Esophagus muscularis mucosa (tissue), 4 donors: ENCODE measurements around the gene FAS. TPM values are rescaled to one million over a fixed set of nuclear protein-coding genes. Genes with fewer than 3 reads are reported as not detected.
A peak's percentile ranks its signal among the peaks of the same experiment; 100 is the strongest.

Source experiments
- DNase-seq: peaks from one replicate; pipeline ENCODE4 v3.0.0-alpha.2; 2017; ENCODE audit errors: extremely low spot score
- H3K27ac ChIP-seq, 4 donors: fragments of 200-600 bp; sonication (generic); replicated peaks in 1 of 4; 1 replicate in 3 of 4; 2 replicates in 1 of 4; pipeline ENCODE4 v1.5.1; 2016 to 2019; ENCODE audit warnings: mild to moderate bottlenecking in 1 of 4
- H3K27me3 ChIP-seq, 4 donors: fragments of 200-600 bp; sonication (generic); one replicate each; pipeline versions ENCODE4 v1.5.1 to v1.6.0; 2016 to 2019
- H3K36me3 ChIP-seq, 4 donors: fragments of 200-600 bp; sonication (generic); one replicate each; pipeline ENCODE4 v1.5.1; 2016 to 2019
- H3K4me1 ChIP-seq, 4 donors: fragments of 200-600 bp; sonication (generic); one replicate each; pipeline ENCODE4 v1.5.1; 2016 to 2019
- H3K4me3 ChIP-seq, 4 donors: fragments of 200-600 bp; sonication (generic); 1 replicate in 2 of 4; 2 replicates in 2 of 4; pipeline ENCODE4 v1.5.1; 2016 to 2019; ENCODE audit warnings: mild to moderate bottlenecking in 4 of 4, moderate library complexity in 1 of 4
- H3K9me3 ChIP-seq, 4 donors: fragments of 200-600 bp; sonication (generic); 1 replicate in 3 of 4; 2 replicates in 1 of 4; pipeline ENCODE4 v1.5.1; 2016 to 2019
- EP300 ChIP-seq: sonication (generic); formaldehyde crosslinking; IDR thresholded peaks from one replicate; pipeline ENCODE4 v1.6.1; 2017; ENCODE audit warnings: antibody characterized with exemption
- POLR2A ChIP-seq: fragments of 450-650 bp; IDR thresholded peaks from one replicate; pipeline ENCODE4 v1.6.1; 2017; ENCODE audit warnings: antibody characterized with exemption, moderate library complexity, mild to moderate bottlenecking, low read depth
- POLR2AphosphoS5 ChIP-seq, 2 donors: sonication (generic); formaldehyde crosslinking; IDR thresholded peaks; one replicate each; pipeline ENCODE4 v1.6.1; 2017; ENCODE audit warnings: antibody characterized with exemption in 2 of 2
- WGBS: methylation state at CpG from one replicate; pipeline ENCODE4 v1.1.5; 2018; 5-methylcytosine and 5-hydroxymethylcytosine counted together
- intact Hi-C: fragments of 100-400 bp; cut with DNase I; formaldehyde crosslinking; loops from one replicate; pipeline ENCODE4 v1.15.1; 2023
- total RNA-seq, 4 donors: library from RNA; depleted of rRNA; stranded (reverse); fragments of >200 nt; gene quantifications; one replicate each; pipeline versions ENCODE4 v1.1.0 to v1.2.1, GENCODE V29; 2016
- TF ChIP-seq, protein P1 (sequence below), 3 experiments: fragments of 200-600 bp in 2 of 3; fragments of 450-650 bp in 1 of 3; sonication (generic) in 2 of 3; IDR thresholded peaks; one replicate each; pipeline ENCODE4 v1.5.1; 2017 to 2019; ENCODE audit warnings: antibody characterized with exemption in 3 of 3, mild to moderate bottlenecking in 2 of 3, moderate library complexity in 1 of 3

Gene FAS
- total RNA-seq, 4 donors from 2014 or later = 16.6 to 27.5 (median 18.7) TPM

DNA sequence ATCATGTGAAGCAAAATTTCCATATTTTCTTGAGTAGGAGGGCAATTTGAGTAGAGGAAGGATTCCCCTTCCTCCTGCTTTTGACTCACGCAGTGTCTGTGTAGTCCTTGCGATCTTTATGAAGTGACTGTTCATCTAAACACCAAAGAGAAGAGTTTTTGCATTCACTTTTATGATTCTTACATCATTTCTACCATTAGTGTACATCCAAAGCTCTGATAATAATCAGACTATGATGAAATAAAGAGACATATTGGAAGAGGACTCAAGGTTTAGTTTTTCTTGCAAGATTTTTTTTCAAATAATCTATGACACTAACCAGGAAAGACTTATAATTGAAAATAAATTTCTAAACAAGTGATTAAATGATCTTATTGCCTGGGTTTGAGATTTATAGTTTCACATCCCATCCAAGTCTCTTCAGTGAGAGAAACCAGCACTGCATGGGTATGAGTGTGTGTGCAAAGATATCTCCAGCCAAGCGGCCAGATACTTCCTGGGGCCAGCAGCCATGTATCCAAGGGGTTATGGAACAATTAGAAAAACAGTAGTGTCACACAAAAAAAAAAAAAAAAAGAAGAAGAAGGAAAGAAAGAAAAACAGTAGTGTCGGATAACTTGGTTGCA, 36.0 kb upstream of the FAS start:
- H3K4me3 ChIP-seq = no peak overlapping the region
- intact Hi-C loops = loop anchor here (2.0 kb wide), 1 partner anchor 18 kb away; no protein-coding TSS in a partner anchor

GRCh38 chr10:88957381-88957780, 33.2 kb upstream of the FAS start:
- intact Hi-C loops = no loop called here
- Histone ChIP-seq H3K9me3 (no peaks in the 10 kb centered on the region), H3K36me3 (no peaks in the 10 kb centered on the region), H3K27me3 (no peaks in the 10 kb centered on the region), H3K4me1 (peaks cover 0 to 44% (median 27%) of the 10 kb centered on the region in 4 donors), H3K4me3 (no peak overlapping the region), H3K27ac (no peak overlapping the region)
- 93% methylated on average over 1 of the region's 1 CpG for WGBS
- TF ChIP-seq POLR2AphosphoS5 (IDR thresholded peaks at IDR 0.05) = no peak
- TF ChIP-seq EP300 = no peak
- no peak for TF ChIP-seq POLR2A
- TF ChIP-seq, protein P1, sequence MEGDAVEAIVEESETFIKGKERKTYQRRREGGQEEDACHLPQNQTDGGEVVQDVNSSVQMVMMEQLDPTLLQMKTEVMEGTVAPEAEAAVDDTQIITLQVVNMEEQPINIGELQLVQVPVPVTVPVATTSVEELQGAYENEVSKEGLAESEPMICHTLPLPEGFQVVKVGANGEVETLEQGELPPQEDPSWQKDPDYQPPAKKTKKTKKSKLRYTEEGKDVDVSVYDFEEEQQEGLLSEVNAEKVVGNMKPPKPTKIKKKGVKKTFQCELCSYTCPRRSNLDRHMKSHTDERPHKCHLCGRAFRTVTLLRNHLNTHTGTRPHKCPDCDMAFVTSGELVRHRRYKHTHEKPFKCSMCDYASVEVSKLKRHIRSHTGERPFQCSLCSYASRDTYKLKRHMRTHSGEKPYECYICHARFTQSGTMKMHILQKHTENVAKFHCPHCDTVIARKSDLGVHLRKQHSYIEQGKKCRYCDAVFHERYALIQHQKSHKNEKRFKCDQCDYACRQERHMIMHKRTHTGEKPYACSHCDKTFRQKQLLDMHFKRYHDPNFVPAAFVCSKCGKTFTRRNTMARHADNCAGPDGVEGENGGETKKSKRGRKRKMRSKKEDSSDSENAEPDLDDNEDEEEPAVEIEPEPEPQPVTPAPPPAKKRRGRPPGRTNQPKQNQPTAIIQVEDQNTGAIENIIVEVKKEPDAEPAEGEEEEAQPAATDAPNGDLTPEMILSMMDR (IDR thresholded peaks at IDR 0.05) = no peak
- no peak for DNase-seq

More for the DNA sequence above, 36.0 kb upstream of the FAS start:
- Histone ChIP-seq H3K36me3 (no peaks in the 10 kb centered on the region), H3K27me3 (no peaks in the 10 kb centered on the region), H3K27ac (peak overlapping the region; percentile 91 to 96 (median 94)), H3K9me3 (no peaks in the 10 kb centered on the region), H3K4me1 (peaks cover 11 to 41% (median 35%) of the 10 kb centered on the region in 4 donors)
- TF ChIP-seq, protein P1 (IDR thresholded peaks at IDR 0.05) = no peak
- no peak for TF ChIP-seq POLR2AphosphoS5 (IDR thresholded peaks at IDR 0.05)
- no peak for DNase-seq
- 61% methylated on average over 4 of the region's 4 CpGs for WGBS

DNA sequence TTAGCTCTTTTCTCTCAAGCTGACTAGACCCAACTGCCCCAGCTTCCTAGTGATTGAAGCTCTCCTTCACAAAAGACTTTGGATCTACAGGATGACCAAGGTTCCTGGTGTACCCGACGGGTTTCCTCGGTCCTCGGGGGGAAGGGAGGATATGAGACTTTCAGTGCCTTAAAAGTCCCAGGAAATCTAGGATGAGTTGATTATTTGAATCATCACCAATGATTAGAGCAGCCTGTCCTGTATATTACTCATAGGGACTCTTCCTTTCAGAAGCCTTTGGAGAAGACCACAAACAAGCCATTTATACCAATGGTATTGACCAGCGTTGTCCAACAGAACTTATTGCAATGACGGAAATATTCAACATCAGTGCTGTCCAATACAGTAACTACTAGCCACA, 31.9 kb upstream of the FAS start:
- intact Hi-C loops = no loop called here
- Histone ChIP-seq H3K36me3 (no peaks in the 10 kb centered on the region), H3K4me3 (no peak overlapping the region), H3K4me1 (peaks cover 0 to 31% (median 17%) of the 10 kb centered on the region in 4 donors), H3K27ac (no peak overlapping the region), H3K9me3 (no peaks in the 10 kb centered on the region), H3K27me3 (no peaks in the 10 kb centered on the region)
- TF ChIP-seq, protein P1 (IDR thresholded peaks at IDR 0.05) = no peak
- no peak for TF ChIP-seq POLR2AphosphoS5 (IDR thresholded peaks at IDR 0.05)
- TF ChIP-seq EP300 = no peak
- TF ChIP-seq POLR2A = no peak
- WGBS = 96% methylated on average over 6 of the region's 6 CpGs
- no peak for DNase-seq

DNA sequence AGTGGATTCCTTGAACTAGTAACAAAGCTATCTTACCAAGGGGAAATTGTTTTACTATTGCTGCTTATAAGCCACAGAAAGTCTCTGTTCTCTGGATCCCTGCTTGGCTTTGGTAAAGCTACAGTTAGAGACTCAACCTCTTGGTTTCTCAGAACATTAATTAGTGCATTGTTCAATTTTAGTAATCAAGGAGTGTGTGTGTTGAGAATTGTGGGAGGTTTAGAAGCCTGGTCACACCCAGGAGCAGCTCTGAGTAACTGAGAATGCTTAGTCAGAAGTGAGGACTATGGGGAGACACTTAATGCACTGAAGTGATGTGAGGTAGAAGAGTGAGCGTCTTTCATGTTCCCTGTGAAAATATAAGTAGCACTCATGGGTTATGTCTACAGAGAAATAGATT, 29.8 kb upstream of the FAS start:
- TF ChIP-seq, protein P1 (IDR thresholded peaks at IDR 0.05) = no peak
- TF ChIP-seq POLR2A (no peak), EP300 (no peak), POLR2AphosphoS5 (IDR thresholded peaks at IDR 0.05) (no peak)
- no peak for DNase-seq
- 92% methylated on average over 1 of the region's 1 CpG for WGBS
- Histone ChIP-seq H3K9me3 (no peaks in the 10 kb centered on the region), H3K27me3 (no peaks in the 10 kb centered on the region), H3K4me1 (peaks cover 3 to 25% (median 12%) of the 10 kb centered on the region in 4 donors), H3K27ac (no peak overlapping the region), H3K4me3 (no peak overlapping the region), H3K36me3 (no peaks in the 10 kb centered on the region)
- intact Hi-C loops = no loop called here

GRCh38 chr10:88961266-88961665, 29.3 kb upstream of the FAS start:
- Histone ChIP-seq H3K36me3 (no peaks in the 10 kb centered on the region), H3K27me3 (no peaks in the 10 kb centered on the region), H3K4me1 (peaks cover 5 to 28% (median 16%) of the 10 kb centered on the region in 4 donors), H3K27ac (no peak overlapping the region), H3K4me3 (no peak overlapping the region), H3K9me3 (no peaks in the 10 kb centered on the region)
- no peak for TF ChIP-seq POLR2AphosphoS5 (IDR thresholded peaks at IDR 0.05)
- TF ChIP-seq EP300 = no peak
- no peak for TF ChIP-seq POLR2A
- TF ChIP-seq, protein P1 (IDR thresholded peaks at IDR 0.05) = no peak
- intact Hi-C loops = no loop called here
- no peak for DNase-seq
